IMR-90 (cell line): ENCODE measurements around the gene DMRTC2. TPM values are rescaled to one million over a fixed set of nuclear protein-coding genes. Genes with fewer than 3 reads are reported as not detected.

ENCODE experiments used
- ATAC-seq: fragments of 200-7000 bp; cut with Tn5 transposase; 2 replicates; pipeline ENCODE4 v1.9.1; 2020; ENCODE audit warnings: low read depth, mild to moderate bottlenecking, moderate library complexity
- BruUV-seq: library from RNA; stranded (reverse); fragments of 400-500 nt; replicated peaks from 2 replicates; lab custom pipeline; 2021; lab: Mats Ljungman, UMichigan
- CTCF ChIA-PET: fragments of 300-600 bp; formaldehyde crosslinking; extraction: SDS; loops from one replicate; lab custom pipeline; 2021; ENCODE audit warnings: antibody characterized with exemption; lab: Yijun Ruan, JAX
- POLR2A ChIA-PET: fragments of 300-600 bp; sonication (Branson Sonifier 250); formaldehyde crosslinking; loops from one replicate; lab custom pipeline; 2022; ENCODE audit warnings: antibody characterized with exemption; ENCODE audit not compliant: unreplicated experiment; lab: Charles Lee
- DNase-seq: peaks from one replicate; pipeline ENCODE4 v3.0.0; 2013
- H2AFZ ChIP-seq: replicated peaks from 2 replicates; pipeline ENCODE3; 2013; ENCODE audit warnings: low read length, mild to moderate bottlenecking; ENCODE audit not compliant: poor library complexity
- H2AK5ac ChIP-seq: 2 replicates; pipeline ENCODE4 v1.6.1; 2013; ENCODE audit warnings: low read depth, low read length, inconsistent platforms
- H2AK9ac ChIP-seq: replicated peaks from 2 replicates; pipeline ENCODE3; 2013; ENCODE audit warnings: mild to moderate bottlenecking, low read depth, low read length, moderate library complexity; ENCODE audit not compliant: poor library complexity
- H2BK120ac ChIP-seq: 2 replicates; pipeline ENCODE4 v1.6.1; 2013; ENCODE audit warnings: low read depth, low read length, inconsistent platforms
- H2BK15ac ChIP-seq: 3 replicates; pipeline ENCODE4 v1.6.1; 2013; ENCODE audit warnings: low read depth, low read length, inconsistent platforms
- H2BK20ac ChIP-seq: 2 replicates; pipeline ENCODE4 v1.6.1; 2013; ENCODE audit warnings: low read depth, mild to moderate bottlenecking, inconsistent platforms, low read length, moderate library complexity
- H2BK5ac ChIP-seq: 2 replicates; pipeline ENCODE4 v1.6.1; 2013; ENCODE audit warnings: mild to moderate bottlenecking, low read depth, low read length, inconsistent platforms; ENCODE audit not compliant: poor library complexity, severe bottlenecking
- H3K14ac ChIP-seq: replicated peaks from 2 replicates; pipeline ENCODE4 v1.6.1; 2013; ENCODE audit warnings: low read depth, low read length, inconsistent platforms
- H3K18ac ChIP-seq: 2 replicates; pipeline ENCODE4 v1.6.1; 2013; ENCODE audit warnings: low read depth, low read length, control low read depth
- H3K23ac ChIP-seq: 2 replicates; pipeline ENCODE4 v1.6.1; 2013; ENCODE audit warnings: low read depth, low read length, inconsistent platforms
- H3K27ac ChIP-seq: 2 replicates; pipeline ENCODE4 v1.5.1; 2013; ENCODE audit warnings: mild to moderate bottlenecking, control low read depth, low read length; ENCODE audit not compliant: insufficient read depth
- H3K27me3 ChIP-seq: 2 replicates; pipeline ENCODE4 v1.6.1; 2013; ENCODE audit warnings: low read length; ENCODE audit not compliant: control insufficient read depth, insufficient read depth
- H3K36me3 ChIP-seq: 2 replicates; pipeline ENCODE4 v1.6.1; 2013; ENCODE audit warnings: low read length, mixed read lengths; ENCODE audit not compliant: control insufficient read depth, insufficient read depth
- H3K4ac ChIP-seq: 2 replicates; pipeline ENCODE4 v1.6.1; 2013; ENCODE audit warnings: low read depth, low read length, inconsistent platforms
- H3K4me1 ChIP-seq: 2 replicates; pipeline ENCODE4 v1.6.1; 2013; ENCODE audit warnings: low read length, mixed read lengths; ENCODE audit not compliant: control insufficient read depth, insufficient read depth
- H3K4me2 ChIP-seq: 2 replicates; pipeline ENCODE4 v1.6.1; 2013; ENCODE audit warnings: low read depth, mild to moderate bottlenecking, control low read depth, low read length, moderate library complexity
- H3K4me3 ChIP-seq: 2 replicates; pipeline ENCODE4 v1.5.1; 2013; ENCODE audit warnings: low read depth, mild to moderate bottlenecking, control low read depth, low read length, moderate library complexity; ENCODE audit not compliant: insufficient read depth
- H3K56ac ChIP-seq: 2 replicates; pipeline ENCODE4 v1.6.1; 2013; ENCODE audit warnings: low read length, inconsistent platforms; ENCODE audit not compliant: insufficient read depth; ENCODE audit errors: extremely low read depth
- H3K79me1 ChIP-seq, 2 experiments: 2 replicates each; pipeline ENCODE4 v1.6.1; 2013; ENCODE audit warnings: low read length in 2 of 2, inconsistent platforms in 1 of 2, low read depth in 1 of 2
- H3K9ac ChIP-seq: 2 replicates; pipeline ENCODE4 v1.6.1; 2013; ENCODE audit warnings: low read depth, low read length, control low read depth
- H3K9me1 ChIP-seq: 2 replicates; pipeline ENCODE4 v1.6.1; 2013; ENCODE audit warnings: low read length, inconsistent platforms; ENCODE audit not compliant: insufficient read depth
- H3K9me3 ChIP-seq: 2 replicates; pipeline ENCODE4 v1.6.1; 2013; ENCODE audit warnings: low read length; ENCODE audit not compliant: control insufficient read depth, insufficient read depth
- H4K20me1 ChIP-seq: 2 replicates; pipeline ENCODE4 v1.6.1; 2013; ENCODE audit warnings: low read length, inconsistent platforms; ENCODE audit not compliant: insufficient read depth
- H4K5ac ChIP-seq: 2 replicates; pipeline ENCODE4 v1.6.1; 2013; ENCODE audit warnings: mild to moderate bottlenecking, low read depth, low read length, control low read depth
- H4K8ac ChIP-seq, 2 experiments: 2 replicates each; pipeline ENCODE4 v1.6.1; 2013; ENCODE audit warnings: low read depth in 2 of 2, low read length in 2 of 2, control low read depth in 1 of 2, inconsistent platforms in 1 of 2
- H4K91ac ChIP-seq: 2 replicates; pipeline ENCODE4 v1.6.1; 2013; ENCODE audit warnings: low read depth, low read length, inconsistent platforms; ENCODE audit not compliant: insufficient read depth
- BHLHE40 ChIP-seq: fragments of 150-350 bp; IDR thresholded peaks from 2 replicates; pipeline ENCODE4 v1.6.1; 2016; ENCODE audit warnings: mild to moderate bottlenecking, low read depth, low read length
- CEBPB ChIP-seq: IDR thresholded peaks from 2 replicates; pipeline ENCODE4 v1.6.1; 2012; ENCODE audit warnings: low read depth, low read length, improper control_type of control experiment
- CHD1 ChIP-seq: IDR thresholded peaks from 2 replicates; pipeline ENCODE4 v1.6.1; 2012; ENCODE audit warnings: low read depth, low read length, improper control_type of control experiment
- CTCF ChIP-seq: conservative IDR thresholded peaks from 2 replicates; pipeline ENCODE4 v1.5.1; 2012; ENCODE audit warnings: mild to moderate bottlenecking, low read depth, low read length, improper control_type of control experiment
- ELK1 ChIP-seq: fragments of 150-350 bp; IDR thresholded peaks from 2 replicates; pipeline ENCODE4 v1.6.1; 2016; ENCODE audit warnings: low read depth, mild to moderate bottlenecking, low read length, moderate library complexity, borderline replicate concordance
- FOS ChIP-seq: fragments of 150-350 bp; IDR thresholded peaks from 2 replicates; pipeline ENCODE4 v1.6.1; 2016; ENCODE audit warnings: low read depth, low read length
- MAFK ChIP-seq: IDR thresholded peaks from 2 replicates; pipeline ENCODE4 v1.6.1; 2012; ENCODE audit warnings: low read depth, low read length, improper control_type of control experiment
- MAZ ChIP-seq: IDR thresholded peaks from 2 replicates; pipeline ENCODE4 v1.6.1; 2012; ENCODE audit warnings: low read depth, mild to moderate bottlenecking, low read length, improper control_type of control experiment, moderate library complexity, borderline replicate concordance
- MXI1 ChIP-seq: IDR thresholded peaks from 2 replicates; pipeline ENCODE4 v1.6.1; 2012; ENCODE audit warnings: low read depth, mild to moderate bottlenecking, low read length, moderate library complexity, borderline replicate concordance
- POLR2A ChIP-seq: IDR thresholded peaks from 2 replicates; pipeline ENCODE4 v1.6.1; 2012; ENCODE audit warnings: mild to moderate bottlenecking, low read depth, low read length
- RAD21 ChIP-seq: IDR thresholded peaks from 2 replicates; pipeline ENCODE4 v1.6.1; 2012; ENCODE audit warnings: low read length, improper control_type of control experiment
- RCOR1 ChIP-seq: IDR thresholded peaks from 2 replicates; pipeline ENCODE4 v1.6.1; 2012; ENCODE audit warnings: mild to moderate bottlenecking, low read length, improper control_type of control experiment; ENCODE audit not compliant: insufficient replicate concordance
- RFX5 ChIP-seq: IDR thresholded peaks from 2 replicates; pipeline ENCODE4 v1.8.0; 2012; ENCODE audit warnings: low read depth, mild to moderate bottlenecking, low read length, moderate library complexity
- USF2 ChIP-seq: fragments of 150-350 bp; IDR thresholded peaks from 2 replicates; pipeline ENCODE4 v1.6.1; 2017; ENCODE audit warnings: mild to moderate bottlenecking, antibody characterized with exemption, low read length, low read depth
- WGBS, 2 experiments: methylation state at CpG; one replicate each; pipeline versions ENCODE4 v1.1.5 to v1.1.7; 2013; ENCODE audit warnings: missing lambda C conversion rate in 2 of 2; ENCODE audit not compliant: insufficient read length in 1 of 2; ENCODE audit errors: extremely low coverage in 2 of 2; 5-methylcytosine and 5-hydroxymethylcytosine counted together
- dilution Hi-C: fragments of 300-500 bp; cut with HindIII; formaldehyde crosslinking; loops from one replicate; pipeline ENCODE4 v1.14.3; 2018; ENCODE audit warnings: low sequenced_read_pairs; ENCODE audit not compliant: unreplicated experiment
- in situ Hi-C: fragments of 300-500 bp; cut with MboI; formaldehyde crosslinking; loops from 3 replicates; pipeline ENCODE4 v1.14.3; 2019; ENCODE audit warnings: low sequenced_read_pairs, inconsistent platforms, mixed read lengths
- intact Hi-C: fragments of 100-400 bp; cut with micrococcal nuclease; formaldehyde crosslinking; loops from 2 replicates; pipeline ENCODE4 v1.10.0; 2022
- polyA plus RNA-seq, 3 experiments: library from polyadenylated mRNA; depleted of rRNA; stranded (reverse); fragments of >200 nt; gene quantifications; 2 replicates each; pipeline ENCODE4 v1.2.3, GENCODE V29; 2012; ENCODE audit warnings: low replicate concordance in 1 of 3
- total RNA-seq: library from RNA; depleted of rRNA; stranded (reverse); fragments of >200 nt; gene quantifications from 2 replicates; pipeline ENCODE4 v1.2.3, GENCODE V29; 2012

Gene DMRTC2
- total and polyA plus RNA-seq, 2 of the 4 experiments (the other 2 are of a cell fraction) = not detected

GRCh38 chr19:41853768-41854167 is 8.9 kb downstream of the DMRTC2 start:
- H2AFZ ChIP-seq = no peak overlapping the region
- no peak overlapping the region for H2AK5ac ChIP-seq
- no peak overlapping the region for H3K14ac ChIP-seq
- no peak overlapping the region for H4K8ac ChIP-seq
- DNase-seq (no peak), ATAC-seq (no peak)
- no peaks in the 10 kb centered on the region for H3K9me3 ChIP-seq
- H3K9me1 ChIP-seq = no peaks in the 10 kb centered on the region
- intact Hi-C loops = no loop called here
- ChIA-PET CTCF (no interaction called here), POLR2A (no interaction called here)
- H3K23ac ChIP-seq = no peak overlapping the region
- no peak overlapping the region for H2BK5ac ChIP-seq
- no peaks in the 10 kb centered on the region for H3K79me1 ChIP-seq
- in situ Hi-C loops = no loop called here
- no peak overlapping the region for H3K4me2 ChIP-seq
- peaks cover 47% of the 10 kb centered on the region for H3K27me3 ChIP-seq
- WGBS, 2 experiments = no CpG with 5 or more reads among the region's 2 CpGs
- H2BK20ac ChIP-seq = no peak overlapping the region
- no peak overlapping the region for H3K56ac ChIP-seq
- TF ChIP-seq CHD1 (no peak), ELK1 (no peak), RAD21 (no peak), MAZ (no peak), MXI1 (no peak), FOS (no peak), RFX5 (no peak), USF2 (no peak), POLR2A (no peak), CTCF (no peak), RCOR1 (no peak), BHLHE40 (no peak), CEBPB (no peak), MAFK (no peak)
- dilution Hi-C loops = no loop called here
- H2BK15ac ChIP-seq = no peak overlapping the region
- no peak overlapping the region for H3K4me3 ChIP-seq
- no peak overlapping the region for H3K27ac ChIP-seq
- no peak overlapping the region for H4K5ac ChIP-seq
- no peak overlapping the region for H2AK9ac ChIP-seq
- BruUV-seq = no TSS peak
- no peaks in the 10 kb centered on the region for H3K36me3 ChIP-seq
- H3K4me1 ChIP-seq = no peaks in the 10 kb centered on the region
- no peak overlapping the region for H4K91ac ChIP-seq
- H4K20me1 ChIP-seq = no peaks in the 10 kb centered on the region
- H3K18ac ChIP-seq = no peak overlapping the region
- no peak overlapping the region for H3K4ac ChIP-seq
- no peak overlapping the region for H2BK120ac ChIP-seq
- H3K9ac ChIP-seq = no peak overlapping the region
